Vagina (tissue), 2 donors: Measurements from ENCODE around the gene DDIT3. TPM values are rescaled to one million over a fixed set of nuclear protein-coding genes. Genes with fewer than 3 reads are reported as not detected.

Experiments
- DNase-seq, 2 donors: peaks; one replicate each; pipeline ENCODE4 v3.0.0-alpha.2; 2017; ENCODE audit errors: extremely low spot score in 2 of 2
- H3K27ac ChIP-seq: fragments of 200-600 bp; sonication (generic); one replicate; pipeline ENCODE4 v1.5.1; 2019
- H3K27me3 ChIP-seq: fragments of 200-600 bp; sonication (generic); one replicate; pipeline ENCODE4 v1.5.1; 2019
- H3K36me3 ChIP-seq, 2 donors: fragments of 200-600 bp; sonication (generic); one replicate each; pipeline ENCODE4 v1.5.1; 2017 to 2019
- H3K4me1 ChIP-seq: fragments of 200-600 bp; sonication (generic); one replicate; pipeline ENCODE4 v1.5.1; 2019
- H3K4me3 ChIP-seq, 2 donors: fragments of 200-600 bp; sonication (generic); 1 replicate in 1 of 2; 2 replicates in 1 of 2; pipeline ENCODE4 v1.5.1; 2016 to 2019
- H3K9me3 ChIP-seq: fragments of 200-600 bp; sonication (generic); one replicate; pipeline ENCODE4 v1.5.1; 2019
- CTCF ChIP-seq, 3 experiments: fragments of 450-650 bp in 2 of 3; fragments of 200-600 bp in 1 of 3; sonication (generic) in 1 of 3; IDR thresholded peaks; one replicate each; pipeline ENCODE4 v1.5.1; 2017 to 2019; ENCODE audit warnings: antibody characterized with exemption in 3 of 3, mild to moderate bottlenecking in 2 of 3, moderate library complexity in 2 of 3
- POLR2A ChIP-seq, 2 donors: fragments of 450-650 bp; IDR thresholded peaks; one replicate each; pipeline ENCODE4 v1.6.1; 2017; ENCODE audit warnings: antibody characterized with exemption in 2 of 2, mild to moderate bottlenecking in 2 of 2, moderate library complexity in 2 of 2
- POLR2AphosphoS5 ChIP-seq, 2 donors: sonication (generic); formaldehyde crosslinking; IDR thresholded peaks; one replicate each; pipeline ENCODE4 v1.9.0; 2017; ENCODE audit warnings: antibody characterized with exemption in 2 of 2, mild to moderate bottlenecking in 2 of 2, low read depth in 1 of 2; ENCODE audit not compliant: insufficient read depth in 1 of 2
- intact Hi-C: fragments of 100-400 bp; cut with DNase I; formaldehyde crosslinking; loops from one replicate; pipeline ENCODE4 v1.15.1; 2023
- total RNA-seq: library from RNA; depleted of rRNA; stranded (reverse); fragments of >200 nt; gene quantifications from one replicate; pipeline ENCODE4 v1.2.3, GENCODE V29; 2016

DDIT3 gene
- total RNA-seq, 1 donor from 2014 or later = 25.0 TPM

DNA sequence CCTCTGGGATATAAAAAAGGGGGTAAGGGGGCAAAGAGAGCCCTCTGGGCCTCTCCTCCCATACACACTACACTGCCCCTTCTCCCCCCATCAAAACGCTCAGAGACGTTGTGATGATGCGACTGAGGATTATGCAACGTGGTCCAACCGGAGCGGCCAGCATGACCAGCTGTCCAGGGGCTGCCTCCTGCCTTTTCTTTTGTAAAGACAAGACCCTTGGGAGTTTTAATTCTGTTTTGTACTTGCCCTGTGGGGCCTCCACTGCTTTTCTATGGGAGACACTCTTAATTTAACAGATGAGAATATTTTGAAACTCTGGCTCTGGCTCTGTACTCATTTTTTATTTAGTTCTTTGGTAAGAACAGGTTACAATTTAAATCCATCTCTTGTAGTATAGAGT is 9.5 kb upstream of the DDIT3 start:
- H3K4me3 ChIP-seq = no peak overlapping the region
- DNase-seq = no peak
- peaks cover 22% of the 10 kb centered on the region for H3K4me1 ChIP-seq
- H3K9me3 ChIP-seq = no peaks in the 10 kb centered on the region
- H3K27ac ChIP-seq = no peak overlapping the region
- TF ChIP-seq CTCF (IDR thresholded peaks at IDR 0.05) = no peak
- intact Hi-C loops = no loop called here
- peaks cover 3 to 91% of the 10 kb centered on the region in 2 donors for H3K36me3 ChIP-seq
- H3K27me3 ChIP-seq = no peaks in the 10 kb centered on the region

- no peak for TF ChIP-seq POLR2A (IDR thresholded peaks at IDR 0.05)
- TF ChIP-seq POLR2AphosphoS5 (IDR thresholded peaks at IDR 0.05; ENCODE audit: insufficient read depth in 1 of 2, low read depth in 1 of 2) = no peak
- no peak for TF ChIP-seq CTCF (IDR thresholded peaks at IDR 0.05)
- intact Hi-C loops = no loop called here
Measured at GRCh38 chr12:57528831-57529555, 8.7 kb upstream of the DDIT3 start.

GRCh38 chr12:57528176-57528575 is 7.9 kb upstream of the DDIT3 start:
- intact Hi-C loops = no loop called here
- H3K4me1 ChIP-seq = peaks cover 39% of the 10 kb centered on the region
- H3K4me3 ChIP-seq = no peak overlapping the region
- no peak for DNase-seq
- no peaks in the 10 kb centered on the region for H3K9me3 ChIP-seq
- H3K27me3 ChIP-seq = no peaks in the 10 kb centered on the region
- no peak for TF ChIP-seq POLR2AphosphoS5 (IDR thresholded peaks at IDR 0.05; ENCODE audit: insufficient read depth in 1 of 2, low read depth in 1 of 2)
- no peak for TF ChIP-seq POLR2A (IDR thresholded peaks at IDR 0.05)
- TF ChIP-seq CTCF (IDR thresholded peaks at IDR 0.05) = no peak
- H3K36me3 ChIP-seq = peaks cover 3 to 83% of the 10 kb centered on the region in 2 donors
- H3K27ac ChIP-seq = no peak overlapping the region

More at GRCh38 chr12:57528831-57529555, 8.7 kb upstream of the DDIT3 start:
- H3K9me3 ChIP-seq = no peaks in the 10 kb centered on the region
- H3K4me3 ChIP-seq = no peak overlapping the region
- H3K4me1 ChIP-seq = peaks cover 30% of the 10 kb centered on the region
- H3K27ac ChIP-seq = no peak overlapping the region
- DNase-seq = no peak
- H3K27me3 ChIP-seq = no peaks in the 10 kb centered on the region
- H3K36me3 ChIP-seq = peaks cover 3 to 91% of the 10 kb centered on the region in 2 donors

GRCh38 chr12:57527184-57527583 is 6.9 kb upstream of the DDIT3 start:
- Histone ChIP-seq H3K27ac (no peak overlapping the region), H3K4me3 (no peak overlapping the region), H3K9me3 (no peaks in the 10 kb centered on the region), H3K4me1 (peaks cover 41% of the 10 kb centered on the region), H3K36me3 (peaks cover 3 to 73% of the 10 kb centered on the region in 2 donors), H3K27me3 (no peaks in the 10 kb centered on the region)
- TF ChIP-seq POLR2A (IDR thresholded peaks at IDR 0.05) = no peak
- no peak for TF ChIP-seq CTCF (IDR thresholded peaks at IDR 0.05)
- TF ChIP-seq POLR2AphosphoS5 (IDR thresholded peaks at IDR 0.05; ENCODE audit: insufficient read depth in 1 of 2, low read depth in 1 of 2) = no peak
- intact Hi-C loops = no loop called here
- DNase-seq = no peak

DNA sequence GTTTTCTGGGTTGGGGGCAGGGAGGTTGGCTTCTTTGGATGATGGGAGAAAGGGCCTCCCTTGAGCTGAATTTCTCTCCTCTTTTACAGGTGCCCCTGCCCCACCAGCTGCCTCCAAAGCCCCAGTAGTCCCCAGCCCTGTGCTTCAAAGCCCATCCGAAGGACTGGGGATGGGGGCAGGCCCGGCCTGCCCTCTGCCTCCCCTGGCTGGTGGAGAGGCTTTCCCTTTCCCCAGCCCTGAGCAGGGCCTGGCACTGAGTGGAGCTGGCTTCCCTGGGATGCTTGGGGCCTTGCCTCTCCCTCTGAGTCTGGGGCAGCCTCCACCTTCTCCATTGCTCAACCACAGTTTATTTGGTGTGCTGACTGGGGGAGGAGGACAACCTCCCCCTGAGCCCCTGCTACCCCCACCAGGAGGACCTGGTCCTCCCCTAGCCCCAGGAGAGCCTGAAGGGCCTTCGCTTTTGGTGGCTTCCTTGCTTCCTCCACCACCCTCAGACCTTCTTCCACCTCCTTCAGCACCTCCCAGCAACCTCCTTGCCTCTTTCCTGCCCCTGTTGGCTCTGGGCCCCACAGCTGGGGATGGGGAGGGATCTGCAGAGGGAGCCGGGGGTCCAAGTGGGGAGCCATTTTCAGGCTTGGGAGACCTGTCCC is 6.3 kb upstream of the DDIT3 start:
- H3K4me1 ChIP-seq = peaks cover 47% of the 10 kb centered on the region
- no peaks in the 10 kb centered on the region for H3K27me3 ChIP-seq
- intact Hi-C loops = no loop called here
- H3K36me3 ChIP-seq = peaks cover 3 to 67% of the 10 kb centered on the region in 2 donors
- no peak overlapping the region for H3K4me3 ChIP-seq
- no peak for DNase-seq
- no peak overlapping the region for H3K27ac ChIP-seq
- no peak for TF ChIP-seq POLR2AphosphoS5 (IDR thresholded peaks at IDR 0.05; ENCODE audit: insufficient read depth in 1 of 2, low read depth in 1 of 2)
- TF ChIP-seq POLR2A (IDR thresholded peaks at IDR 0.05) = no peak
- TF ChIP-seq CTCF (IDR thresholded peaks at IDR 0.05) = no peak
- no peaks in the 10 kb centered on the region for H3K9me3 ChIP-seq
